ENCODE data around the gene JPH2.

The JPH2 gene

DNA sequence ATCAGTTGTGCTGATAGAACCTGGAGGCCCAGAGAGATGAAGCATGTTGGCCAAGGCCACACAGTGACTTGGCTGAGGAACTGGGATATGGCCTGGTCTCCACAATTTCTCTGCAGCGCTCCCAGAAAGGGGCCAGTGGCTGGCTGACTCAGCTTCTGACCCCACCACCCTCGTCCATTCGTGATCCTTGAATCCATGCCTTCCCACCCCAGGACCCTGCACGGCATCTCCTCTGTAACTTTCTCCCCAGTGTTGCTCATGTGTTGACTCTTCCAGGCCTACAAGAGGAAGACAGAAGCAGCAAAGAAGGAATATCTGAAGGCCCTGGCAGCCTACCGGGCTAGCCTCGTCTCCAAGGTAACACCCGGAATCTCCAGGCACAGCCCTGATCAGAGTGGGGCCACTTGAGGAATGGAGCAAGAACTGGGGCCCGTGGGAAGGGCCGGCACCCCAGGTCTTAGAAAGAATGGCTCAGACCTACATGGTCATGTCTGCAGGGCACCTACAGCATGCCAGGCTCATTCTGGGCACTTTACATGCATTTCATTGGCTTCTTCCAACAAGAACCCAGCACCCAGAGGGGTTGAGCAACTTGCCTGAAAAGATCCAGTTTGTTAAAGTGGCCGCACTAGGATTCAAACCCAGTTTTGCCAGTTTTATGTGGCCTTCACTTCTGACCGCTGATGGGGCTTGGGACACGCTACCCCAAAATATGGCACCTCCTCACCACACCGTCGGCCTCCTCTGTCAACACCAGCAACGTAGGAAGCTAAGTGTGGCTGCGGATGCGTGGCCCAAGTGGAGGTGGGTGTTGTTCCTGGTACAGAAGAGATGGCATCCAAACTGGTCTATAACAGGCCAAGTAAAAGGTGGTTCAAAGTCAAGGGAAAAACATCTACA lies 122.2 kb downstream of the JPH2 start:
- Histone ChIP-seq H3K27me3 (ENCODE audit: control insufficient read depth, insufficient read depth, low read length) (no peaks in the 10 kb centered on the region), H3K36me3 (ENCODE audit: control insufficient read depth, insufficient read depth, low read length) (no peaks in the 10 kb centered on the region), H3K9me3 (ENCODE audit: control insufficient read depth, insufficient read depth, low read length) (no peaks in the 10 kb centered on the region), H3K27ac (ENCODE audit: low read depth, low read length) (no peak overlapping the region), H3K4me3 (ENCODE audit: low read depth, low read length) (no peak overlapping the region), H3K4me1 (ENCODE audit: control insufficient read depth, insufficient read depth, low read length) (no peaks in the 10 kb centered on the region), H3K9ac (ENCODE audit: low read depth, low read length) (no peak overlapping the region)
